K562 treated with DMSO at 1 percent for 24 hours (cell line): ENCODE data around the gene DRC1. TPM values are rescaled to one million over a fixed set of nuclear protein-coding genes. Genes with fewer than 3 reads are reported as not detected.

Experiments used
- total RNA-seq: library from RNA; unstranded; fragments of 300-600 nt; gene quantifications from 2 replicates; pipeline ENCODE4 v1.2.3, GENCODE V29; 2022; ENCODE audit warnings: low read depth; ENCODE audit not compliant: insufficient read depth

DRC1 gene
- total RNA-seq = not detected in 2 replicates

GRCh38 chr2:26401739-26402541, at the start of gene DRC1:
Gene DRC1 (plus strand): TSS chr2:26401920. CDS start chr2:26401990, 70 bp downstream.

DNA sequence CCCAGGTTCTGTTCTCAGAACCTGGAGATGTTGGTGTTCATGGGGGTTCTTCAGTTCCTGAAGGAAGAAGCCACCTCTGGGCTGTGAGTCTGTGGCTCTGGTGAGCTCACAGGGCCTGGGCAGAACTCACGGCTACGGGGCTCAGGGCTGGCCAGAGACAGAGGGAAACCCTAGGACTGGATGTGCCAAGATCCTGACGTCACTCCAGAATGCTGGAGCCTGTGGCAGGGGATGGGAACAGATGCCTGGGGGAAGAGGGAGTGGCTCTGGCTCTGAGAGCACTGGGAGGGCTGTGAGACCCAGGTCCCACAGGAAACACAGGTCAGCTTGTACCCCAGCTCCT, 76.2 kb downstream of the DRC1 start, which contains the start of gene OTOF:
Gene OTOF (minus strand): TSS at position 214 of the 343 bp plus-strand sequence.

Other genes starting within 250 kb of the DRC1 start
- gene GAREM2, start 228.8 kb upstream of the DRC1 start, total RNA-seq = 6.8 and 8.5 TPM in 2 replicates
- 192 and 207 TPM in 2 replicates for gene HADHA, start 157.3 kb upstream of the DRC1 start, total RNA-seq
- 61.8 and 74.8 TPM in 2 replicates for gene HADHB, start 157.0 kb upstream of the DRC1 start, total RNA-seq
- gene SELENOI, start 55.8 kb upstream of the DRC1 start, total RNA-seq = 6.4 and 6.7 TPM in 2 replicates
- gene ADGRF3, start 55.1 kb upstream of the DRC1 start, total RNA-seq = 0.20 TPM in 1 of 2 replicates, not detected in the other
- not detected in 2 replicates for gene OTOF, start 76.2 kb downstream of the DRC1 start, total RNA-seq
- not detected in 2 replicates for gene CIB4, start 239.4 kb downstream of the DRC1 start, total RNA-seq